Spinal cord (tissue), 10 donors: ENCODE results near the gene ZBTB43. TPM values are rescaled to one million over a fixed set of nuclear protein-coding genes. Genes with fewer than 3 reads are reported as not detected.
"Not testable (repeated sequence)": the region's sequence is repeated elsewhere in the genome, so short reads cannot be mapped to it uniquely, and the experiment has no call there.

ENCODE experiments used
- DNase-seq, 6 donors: peaks; one replicate each; pipeline versions ENCODE4 v3.0.0 to v3.0.0-alpha.2; 2013 to 2015; ENCODE audit warnings: low spot score in 6 of 6, low read depth in 4 of 6
- H3K27ac ChIP-seq: one replicate; pipeline ENCODE4 v1.5.1; 2013; ENCODE audit warnings: low read depth, low read length, control low read depth
- H3K27me3 ChIP-seq: one replicate; pipeline ENCODE4 v1.6.1; 2013; ENCODE audit warnings: low read length; ENCODE audit not compliant: control insufficient read depth, insufficient read depth
- H3K36me3 ChIP-seq: one replicate; pipeline ENCODE4 v1.6.1; 2013; ENCODE audit warnings: low read length; ENCODE audit not compliant: control insufficient read depth, insufficient read depth
- H3K4me1 ChIP-seq: one replicate; pipeline ENCODE4 v1.6.1; 2013; ENCODE audit warnings: low read length; ENCODE audit not compliant: control insufficient read depth, insufficient read depth
- H3K4me3 ChIP-seq: one replicate; pipeline ENCODE4 v1.5.1; 2013; ENCODE audit warnings: low read depth, low read length, control low read depth
- H3K9me3 ChIP-seq: one replicate; pipeline ENCODE4 v1.6.1; 2013; ENCODE audit warnings: low read length; ENCODE audit not compliant: control insufficient read depth, insufficient read depth
- WGBS: methylation state at CpG from one replicate; pipeline ENCODE4 v1.1.5; 2013; ENCODE audit warnings: missing lambda C conversion rate; ENCODE audit not compliant: insufficient coverage; 5-methylcytosine and 5-hydroxymethylcytosine counted together
- polyA plus RNA-seq, 2 donors: library from polyadenylated mRNA; unstranded; fragments of 120-200 nt; gene quantifications; one replicate each; pipeline ENCODE4 v1.2.1, GENCODE V29; 2013; ENCODE audit not compliant: insufficient read length in 2 of 2
- total RNA-seq, 2 donors: library from RNA; depleted of rRNA in 1 of 2; stranded (reverse); fragments of 120-200 nt in 1 of 2; fragments of >200 nt in 1 of 2; gene quantifications; one replicate each; pipeline versions ENCODE4 v1.2.3 to v1.2.4, GENCODE V29; 2013 to 2014
- donor health status: healthy.

Gene ZBTB43
- total and polyA plus RNA-seq, 4 donors, result 14.2 to 24.5 (median 17.9) TPM

DNA sequence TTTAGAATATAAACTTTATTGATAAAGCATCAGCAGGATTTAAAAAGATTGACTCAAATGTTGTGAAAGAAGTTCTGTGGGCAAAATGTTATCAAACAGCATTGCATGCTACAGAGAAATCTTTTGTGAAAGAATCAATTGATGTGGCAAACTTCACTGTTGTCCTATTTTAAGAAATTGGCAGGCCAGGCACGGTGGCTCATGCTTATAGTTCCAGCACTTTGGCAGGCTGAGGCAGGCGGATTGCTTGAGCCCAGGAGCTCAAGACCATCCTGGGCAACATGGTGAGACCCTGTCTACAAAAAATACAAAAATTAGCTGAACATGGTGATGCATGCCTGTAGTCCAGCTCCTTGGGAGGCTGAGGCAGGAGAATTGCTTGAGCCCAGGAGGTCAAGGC, 17.4 kb downstream of the ZBTB43 start:
- peaks cover 10% of the 10 kb centered on the region for H3K36me3 ChIP-seq
- 25% methylated on average over 2 of the region's 2 CpGs for WGBS
- H3K27me3 ChIP-seq, result no peaks in the 10 kb centered on the region
- H3K27ac ChIP-seq, result no peak overlapping the region
- H3K4me3 ChIP-seq, result no peak overlapping the region
- peaks cover 5% of the 10 kb centered on the region for H3K9me3 ChIP-seq
- peaks cover 6% of the 10 kb centered on the region for H3K4me1 ChIP-seq
- DNase-seq, result peak in 1 of 6 donors; percentile 44

DNA sequence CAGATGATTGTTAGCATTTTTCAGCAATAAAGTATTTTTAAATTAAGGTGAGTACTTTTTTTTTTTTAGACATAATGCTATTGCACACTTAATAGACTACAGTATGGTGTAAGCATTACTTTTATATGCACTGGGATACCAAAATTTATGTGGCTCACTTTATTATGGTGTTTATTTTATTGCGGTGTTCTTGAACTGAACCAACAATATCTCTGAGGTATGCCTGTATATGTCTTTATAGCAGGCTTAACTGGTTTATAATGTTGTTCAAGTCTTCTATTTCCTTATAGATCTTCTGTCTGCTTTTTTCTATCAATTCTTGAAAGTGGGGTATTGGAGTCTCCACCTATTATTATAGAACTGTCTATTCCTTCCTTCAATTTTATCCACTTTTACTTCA, 18.0 kb downstream of the ZBTB43 start:
- peaks cover 6% of the 10 kb centered on the region for H3K4me1 ChIP-seq
- no peak overlapping the region for H3K4me3 ChIP-seq
- no peak overlapping the region for H3K27ac ChIP-seq
- peaks cover 11% of the 10 kb centered on the region for H3K36me3 ChIP-seq
- no CpG with 5 or more reads among the region's 1 CpG for WGBS
- peaks cover 5% of the 10 kb centered on the region for H3K9me3 ChIP-seq
- no peaks in the 10 kb centered on the region for H3K27me3 ChIP-seq
- no peak for DNase-seq

DNA sequence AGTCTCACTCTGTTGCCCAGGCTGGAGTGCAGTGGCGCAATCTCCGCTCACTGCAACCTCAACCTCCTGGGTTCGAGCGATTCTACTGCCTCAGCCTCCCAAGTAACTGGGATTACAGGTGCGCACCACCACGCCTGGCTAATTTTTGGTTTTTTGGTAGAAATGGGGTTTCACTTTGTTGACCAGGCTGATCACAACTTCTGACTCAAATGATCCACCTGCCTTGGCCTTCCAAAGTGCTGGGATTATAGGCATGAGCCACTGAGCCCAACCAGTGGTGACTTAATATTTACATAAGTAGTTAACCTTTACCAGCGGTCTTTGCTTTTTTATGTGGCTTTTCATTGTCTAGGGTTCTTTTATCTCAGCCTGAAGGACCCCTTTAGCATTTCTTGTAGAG, 19.2 kb downstream of the ZBTB43 start:
- 100% methylated on average over 3 of the region's 7 CpGs for WGBS
- H3K4me1 ChIP-seq, H3K27me3 ChIP-seq, H3K4me3 ChIP-seq, DNase-seq, H3K9me3 ChIP-seq, H3K27ac ChIP-seq: not testable (repeated sequence)
- H3K36me3 ChIP-seq, result peaks cover 11% of the 10 kb centered on the region

DNA sequence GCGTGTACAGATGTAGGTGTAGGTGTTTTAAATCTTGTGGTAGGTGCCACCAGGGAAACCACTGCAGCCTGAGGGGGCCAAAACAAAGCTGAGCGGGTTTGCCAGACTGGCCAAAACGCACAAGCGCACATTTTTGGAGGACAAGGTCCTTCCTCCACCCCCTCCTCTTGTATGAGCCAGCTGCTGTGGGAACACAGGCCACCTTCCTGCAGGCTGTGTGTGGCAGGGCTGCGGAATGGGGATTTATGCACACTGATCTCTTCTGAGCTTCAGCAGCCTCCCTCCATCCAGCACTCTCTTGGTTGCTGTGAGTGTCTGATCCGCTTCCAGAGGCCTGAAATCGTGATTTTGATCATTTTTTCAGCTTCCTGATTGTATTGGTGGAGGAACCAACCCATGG, 22.4 kb downstream of the ZBTB43 start:
- H3K4me1 ChIP-seq, result peaks cover 3% of the 10 kb centered on the region
- H3K27ac ChIP-seq, result no peak overlapping the region
- 88% methylated on average over 3 of the region's 7 CpGs for WGBS
- H3K27me3 ChIP-seq, result no peaks in the 10 kb centered on the region
- peaks cover 18% of the 10 kb centered on the region for H3K36me3 ChIP-seq
- no peak overlapping the region for H3K4me3 ChIP-seq
- no peaks in the 10 kb centered on the region for H3K9me3 ChIP-seq
- DNase-seq, result no peak

DNA sequence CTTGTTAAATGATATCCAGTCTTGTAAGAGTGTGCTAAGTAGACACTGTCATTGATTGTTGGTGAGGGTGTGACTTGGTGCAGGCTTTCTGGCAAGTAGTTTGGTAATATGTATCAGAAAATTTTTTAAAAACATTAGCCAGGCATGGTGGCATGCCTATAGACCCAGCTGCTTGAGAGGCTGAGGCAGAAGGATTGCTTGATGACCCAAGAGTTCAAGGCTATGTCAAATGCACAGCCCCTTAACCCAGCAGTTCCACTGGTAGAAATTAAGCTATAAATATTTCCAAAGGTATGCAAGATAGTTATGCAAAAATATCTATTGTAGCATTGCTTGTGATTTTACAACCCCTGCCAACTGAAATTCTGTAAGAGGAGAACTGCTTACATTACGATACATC, 24.2 kb downstream of the ZBTB43 start:
- peaks cover 35% of the 10 kb centered on the region for H3K36me3 ChIP-seq
- no peaks in the 10 kb centered on the region for H3K9me3 ChIP-seq
- no CpG with 5 or more reads among the region's 1 CpG for WGBS
- no peak overlapping the region for H3K27ac ChIP-seq
- DNase-seq, result no peak
- H3K4me1 ChIP-seq, result no peaks in the 10 kb centered on the region
- no peak overlapping the region for H3K4me3 ChIP-seq
- no peaks in the 10 kb centered on the region for H3K27me3 ChIP-seq

DNA sequence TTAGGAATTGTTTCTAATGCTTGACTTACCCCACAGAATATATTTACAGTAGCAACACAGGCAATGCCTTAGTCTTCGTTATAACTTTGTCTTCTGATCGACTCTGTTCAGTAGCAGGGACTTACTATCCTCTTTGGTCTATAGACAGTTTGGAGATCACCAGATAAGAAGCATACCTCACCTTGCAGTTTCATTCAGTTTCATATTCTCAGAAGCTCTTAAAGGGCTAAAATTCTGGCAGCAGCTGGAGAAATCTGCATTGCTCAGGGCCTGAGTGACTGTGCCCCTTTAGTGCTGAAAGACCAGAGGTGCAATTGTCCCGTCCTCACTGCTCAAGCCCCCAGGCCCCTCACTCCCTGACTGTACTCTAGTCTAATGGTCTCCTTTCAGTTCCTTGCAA, 26.0 kb downstream of the ZBTB43 start:
- H3K4me3 ChIP-seq, result no peak overlapping the region
- H3K27ac ChIP-seq, result no peak overlapping the region
- no peaks in the 10 kb centered on the region for H3K4me1 ChIP-seq
- no peaks in the 10 kb centered on the region for H3K27me3 ChIP-seq
- DNase-seq, result no peak
- H3K36me3 ChIP-seq, result peaks cover 31% of the 10 kb centered on the region
- H3K9me3 ChIP-seq, result no peaks in the 10 kb centered on the region
- 95% methylated on average over 2 of the region's 3 CpGs for WGBS

DNA sequence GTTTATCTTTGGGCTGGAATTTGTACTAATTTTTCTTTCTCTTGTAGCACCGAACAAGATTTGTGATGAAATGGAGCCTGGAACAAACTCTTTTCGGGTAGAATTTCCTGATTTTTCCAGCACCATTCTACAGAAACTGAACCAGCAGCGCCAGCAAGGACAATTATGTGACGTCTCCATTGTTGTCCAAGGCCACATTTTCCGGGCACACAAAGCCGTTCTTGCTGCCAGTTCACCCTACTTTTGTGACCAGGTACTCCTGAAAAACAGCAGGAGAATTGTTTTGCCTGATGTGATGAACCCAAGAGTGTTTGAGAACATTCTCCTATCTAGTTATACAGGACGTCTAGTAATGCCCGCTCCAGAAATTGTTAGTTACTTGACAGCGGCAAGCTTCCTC, 27.6 kb downstream of the ZBTB43 start:
- 90% methylated on average over 6 of the region's 9 CpGs for WGBS
- no peak overlapping the region for H3K27ac ChIP-seq
- no peak for DNase-seq

DNA sequence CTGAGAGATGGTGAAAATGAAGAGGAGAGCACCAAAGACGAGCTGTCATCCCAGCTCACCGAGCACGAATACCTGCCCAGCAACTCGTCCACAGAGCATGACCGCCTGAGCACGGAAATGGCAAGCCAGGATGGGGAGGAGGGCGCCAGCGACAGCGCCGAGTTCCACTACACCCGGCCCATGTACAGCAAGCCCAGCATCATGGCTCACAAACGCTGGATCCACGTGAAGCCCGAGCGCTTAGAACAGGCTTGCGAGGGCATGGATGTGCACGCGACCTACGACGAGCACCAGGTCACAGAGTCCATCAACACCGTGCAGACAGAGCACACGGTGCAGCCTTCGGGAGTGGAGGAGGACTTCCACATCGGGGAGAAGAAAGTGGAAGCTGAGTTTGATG, 28.2 kb downstream of the ZBTB43 start:
- Histone ChIP-seq H3K4me1 (no peaks in the 10 kb centered on the region), H3K4me3 (no peak overlapping the region), H3K9me3 (no peaks in the 10 kb centered on the region), H3K27me3 (no peaks in the 10 kb centered on the region), H3K27ac (no peak overlapping the region), H3K36me3 (peaks cover 32% of the 10 kb centered on the region)
- 95% methylated on average over 24 of the region's 24 CpGs for WGBS
- no peak for DNase-seq

More for the DNA sequence above, 27.6 kb downstream of the ZBTB43 start:
- Histone ChIP-seq H3K36me3 (peaks cover 32% of the 10 kb centered on the region), H3K4me1 (no peaks in the 10 kb centered on the region), H3K27me3 (no peaks in the 10 kb centered on the region), H3K4me3 (no peak overlapping the region), H3K9me3 (no peaks in the 10 kb centered on the region)

DNA sequence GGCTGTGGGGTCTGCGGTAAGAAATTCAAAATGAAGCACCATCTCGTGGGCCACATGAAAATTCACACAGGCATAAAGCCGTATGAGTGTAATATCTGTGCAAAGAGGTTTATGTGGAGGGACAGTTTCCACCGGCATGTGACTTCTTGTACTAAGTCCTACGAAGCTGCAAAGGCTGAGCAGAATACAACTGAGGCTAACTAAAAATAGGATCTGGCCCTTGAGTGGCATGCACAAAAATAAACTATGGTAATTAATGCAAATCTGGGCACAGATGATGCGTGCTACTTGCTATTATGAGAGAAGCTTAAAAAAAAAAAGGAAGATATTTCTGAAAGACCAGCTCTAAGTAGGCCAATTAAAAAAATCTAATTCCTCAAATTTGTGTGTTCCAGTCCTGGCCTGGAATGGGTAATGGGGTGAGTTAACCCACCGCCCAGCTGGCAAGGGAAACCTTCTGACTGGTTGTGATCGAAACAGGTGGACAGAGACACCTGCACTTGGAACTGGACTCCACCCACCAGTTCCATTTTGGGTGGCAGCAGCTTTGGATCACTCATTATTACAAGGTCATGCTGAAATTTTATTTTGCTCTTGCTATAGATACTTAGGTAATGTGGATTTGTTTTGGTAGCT, 29.0 kb downstream of the ZBTB43 start:
- Histone ChIP-seq H3K27ac (no peak overlapping the region), H3K36me3 (peaks cover 40% of the 10 kb centered on the region)
- WGBS, result 97% methylated on average over 6 of the region's 8 CpGs

DNA sequence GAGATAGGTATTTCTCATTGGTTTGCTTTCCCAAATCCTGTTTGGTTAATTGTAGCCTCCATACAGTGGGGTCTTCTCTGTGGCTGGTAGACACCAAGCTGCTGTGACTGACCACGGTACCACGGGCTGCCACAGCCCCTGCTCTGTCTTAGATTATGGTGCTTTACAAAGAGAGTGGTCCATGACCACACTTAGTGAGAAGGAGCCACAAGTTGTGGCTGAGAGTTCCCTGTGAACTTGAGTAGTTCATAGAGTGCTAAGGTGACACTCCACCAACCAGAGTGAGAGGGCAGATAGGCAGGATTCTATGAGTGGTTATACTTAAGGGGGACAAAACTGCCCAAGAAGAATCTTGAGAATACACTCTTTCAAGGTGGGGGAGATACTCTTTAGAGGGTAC, 29.8 kb downstream of the ZBTB43 start:
- peaks cover 44% of the 10 kb centered on the region for H3K36me3 ChIP-seq
- WGBS, result 75% methylated on average over 2 of the region's 2 CpGs
- no peaks in the 10 kb centered on the region for H3K4me1 ChIP-seq
- no peak for DNase-seq
- H3K4me3 ChIP-seq, result no peak overlapping the region
- H3K27ac ChIP-seq, result no peak overlapping the region
- no peaks in the 10 kb centered on the region for H3K9me3 ChIP-seq
- H3K27me3 ChIP-seq, result no peaks in the 10 kb centered on the region

More for the DNA sequence above, 29.0 kb downstream of the ZBTB43 start:
- DNase-seq, result peak in 1 of 6 donors; percentile 57
- no peaks in the 10 kb centered on the region for H3K9me3 ChIP-seq
- no peak overlapping the region for H3K4me3 ChIP-seq
- no peaks in the 10 kb centered on the region for H3K27me3 ChIP-seq
- no peaks in the 10 kb centered on the region for H3K4me1 ChIP-seq
